Endodermal cell (in vitro differentiated cells): ENCODE data around the gene GNAL. TPM values are rescaled to one million over a fixed set of nuclear protein-coding genes. Genes with fewer than 3 reads are reported as not detected.
A peak's percentile ranks its signal among the peaks of the same experiment; 100 is the strongest.

ENCODE experiments used
- DNase-seq: peaks from one replicate; pipeline ENCODE4 v3.0.0-alpha.2; 2017
- H3K27ac ChIP-seq: 2 replicates; pipeline ENCODE4 v1.5.1; 2013; ENCODE audit warnings: mild to moderate bottlenecking, low read depth, low read length, moderate library complexity
- H3K27me3 ChIP-seq: 2 replicates; pipeline ENCODE4 v1.6.1; 2013; ENCODE audit warnings: mild to moderate bottlenecking, low read length, moderate library complexity; ENCODE audit not compliant: insufficient read depth, control insufficient read depth, poor library complexity, severe bottlenecking
- H3K36me3 ChIP-seq: 2 replicates; pipeline ENCODE4 v1.7.0; 2013; ENCODE audit warnings: mild to moderate bottlenecking, low read length, moderate library complexity; ENCODE audit not compliant: control insufficient read depth, insufficient read depth
- H3K4me1 ChIP-seq: one replicate; pipeline ENCODE4 v1.7.0; 2013; ENCODE audit warnings: low read length; ENCODE audit not compliant: control insufficient read depth, insufficient read depth
- H3K4me3 ChIP-seq: 2 replicates; pipeline ENCODE4 v1.5.1; 2013; ENCODE audit warnings: mild to moderate bottlenecking, low read length, moderate library complexity
- H3K9ac ChIP-seq: 2 replicates; pipeline ENCODE4 v1.6.1; 2013; ENCODE audit warnings: mild to moderate bottlenecking, low read length, moderate library complexity; ENCODE audit not compliant: poor library complexity, severe bottlenecking; ENCODE audit errors: extremely low read depth
- H3K9me3 ChIP-seq: 2 replicates; pipeline ENCODE4 v1.6.1; 2013; ENCODE audit warnings: mild to moderate bottlenecking, low read length, moderate library complexity; ENCODE audit not compliant: control insufficient read depth
- H3K27ac Mint-ChIP-seq: 2 replicates; pipeline ENCODE4 v1.8.0; 2020; ENCODE audit warnings: mixed read lengths
- H3K27me3 Mint-ChIP-seq: 2 replicates; pipeline ENCODE4 v1.8.0; 2021; ENCODE audit warnings: mild to moderate bottlenecking, mixed read lengths; ENCODE audit not compliant: insufficient read depth
- H3K36me3 Mint-ChIP-seq: 2 replicates; pipeline ENCODE4 v1.8.0; 2020; ENCODE audit warnings: low read depth, mixed read lengths
- H3K4me1 Mint-ChIP-seq: 2 replicates; pipeline ENCODE4 v1.8.0; 2020; ENCODE audit warnings: mixed read lengths
- H3K4me3 Mint-ChIP-seq: 2 replicates; pipeline ENCODE4 v1.8.0; 2020; ENCODE audit warnings: mild to moderate bottlenecking, moderate library complexity, mixed read lengths
- H3K9me3 Mint-ChIP-seq: 2 replicates; pipeline ENCODE4 v1.8.0; 2020; ENCODE audit warnings: mild to moderate bottlenecking, mixed read lengths
- WGBS, 2 experiments: methylation state at CpG; one replicate each; pipeline versions ENCODE4 v1.1.5 to v1.1.7; 2013; ENCODE audit warnings: missing lambda C conversion rate in 2 of 2, mixed read lengths in 1 of 2; ENCODE audit not compliant: insufficient coverage in 1 of 2, insufficient read length in 1 of 2; 5-methylcytosine and 5-hydroxymethylcytosine counted together
- total RNA-seq, 2 donors: library from RNA; stranded (reverse); fragmentation: NEBNext Ultra II Directional in 1 of 2; extraction: Animal tissue kit (Norgen Biotek cat#: 25700) in 1 of 2; gene quantifications; 2 replicates in 1 of 2; 3 replicates in 1 of 2; pipeline ENCODE4 v1.2.1, GENCODE V29; 2021
- TF ChIP-seq, protein P1 (sequence below): fragments of 200-600 bp; sonication (generic); conservative IDR thresholded peaks from 2 replicates; pipeline ENCODE4 v1.5.0; 2021; ENCODE audit warnings: antibody characterized with exemption, mild to moderate bottlenecking

The GNAL gene
- total RNA-seq, 2 donors from 2014 or later: 37.9 to 58.2 TPM

DNA sequence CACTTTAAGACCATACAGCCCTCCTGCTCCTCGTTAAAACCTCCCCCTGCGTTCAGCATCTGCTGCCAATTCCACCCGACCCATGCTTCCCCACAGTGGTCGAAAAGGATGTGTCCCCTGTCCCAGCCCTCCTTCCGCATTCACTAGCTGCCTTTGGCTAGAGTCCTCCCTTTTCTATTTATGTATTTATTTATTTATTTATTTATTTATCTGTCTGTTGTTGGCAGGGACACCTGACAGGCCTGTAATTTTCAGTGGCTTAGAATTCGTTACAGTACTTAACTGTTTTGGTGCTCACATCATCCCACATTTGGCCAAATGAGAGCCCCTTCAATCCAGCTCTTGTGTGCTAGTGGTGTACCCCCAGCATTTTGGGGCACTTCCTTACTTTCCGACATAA, 50.8 kb downstream of the GNAL start:
- no peaks in the 10 kb centered on the region for H3K36me3 ChIP-seq
- no peaks in the 10 kb centered on the region for H3K27me3 ChIP-seq
- H3K9me3 ChIP-seq: no peaks in the 10 kb centered on the region
- TF ChIP-seq, protein P1, sequence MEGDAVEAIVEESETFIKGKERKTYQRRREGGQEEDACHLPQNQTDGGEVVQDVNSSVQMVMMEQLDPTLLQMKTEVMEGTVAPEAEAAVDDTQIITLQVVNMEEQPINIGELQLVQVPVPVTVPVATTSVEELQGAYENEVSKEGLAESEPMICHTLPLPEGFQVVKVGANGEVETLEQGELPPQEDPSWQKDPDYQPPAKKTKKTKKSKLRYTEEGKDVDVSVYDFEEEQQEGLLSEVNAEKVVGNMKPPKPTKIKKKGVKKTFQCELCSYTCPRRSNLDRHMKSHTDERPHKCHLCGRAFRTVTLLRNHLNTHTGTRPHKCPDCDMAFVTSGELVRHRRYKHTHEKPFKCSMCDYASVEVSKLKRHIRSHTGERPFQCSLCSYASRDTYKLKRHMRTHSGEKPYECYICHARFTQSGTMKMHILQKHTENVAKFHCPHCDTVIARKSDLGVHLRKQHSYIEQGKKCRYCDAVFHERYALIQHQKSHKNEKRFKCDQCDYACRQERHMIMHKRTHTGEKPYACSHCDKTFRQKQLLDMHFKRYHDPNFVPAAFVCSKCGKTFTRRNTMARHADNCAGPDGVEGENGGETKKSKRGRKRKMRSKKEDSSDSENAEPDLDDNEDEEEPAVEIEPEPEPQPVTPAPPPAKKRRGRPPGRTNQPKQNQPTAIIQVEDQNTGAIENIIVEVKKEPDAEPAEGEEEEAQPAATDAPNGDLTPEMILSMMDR: no peak
- DNase-seq: no peak
- Mint-ChIP-seq H3K27ac (no peak overlapping the region), H3K9me3 (no peaks in the 10 kb centered on the region), H3K4me1 (peaks cover 5% of the 10 kb centered on the region), H3K27me3 (no peaks in the 10 kb centered on the region), H3K4me3 (no peak overlapping the region), H3K36me3 (no peaks in the 10 kb centered on the region)
- H3K4me1 ChIP-seq: peaks cover 5% of the 10 kb centered on the region
- no peak overlapping the region for H3K27ac ChIP-seq
- H3K4me3 ChIP-seq: no peak overlapping the region
- WGBS, 2 experiments: 90 to 93% methylated on average over 4 to 6 of the region's 7 CpGs
- no peak overlapping the region for H3K9ac ChIP-seq

DNA sequence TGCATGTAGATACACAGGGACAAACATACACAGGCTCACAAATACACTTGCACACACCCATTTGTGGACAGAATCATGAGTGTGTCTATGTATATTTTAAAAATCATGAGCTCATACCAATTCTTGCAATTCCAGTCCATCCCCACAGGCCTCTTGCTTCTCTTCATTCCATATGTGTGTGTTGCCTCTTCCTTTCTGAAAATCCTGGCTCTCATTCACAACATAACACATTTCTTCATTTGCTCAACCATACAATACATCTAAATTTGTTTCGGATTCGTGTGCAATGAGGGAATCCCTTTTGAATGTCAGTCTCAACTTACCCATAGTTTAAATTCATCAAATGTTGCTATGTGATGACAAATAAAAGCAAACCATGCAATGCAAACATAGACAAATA, 51.4 kb downstream of the GNAL start:
- Histone ChIP-seq H3K27ac (no peak overlapping the region), H3K27me3 (no peaks in the 10 kb centered on the region), H3K4me3 (no peak overlapping the region), H3K9ac (no peak overlapping the region), H3K9me3 (no peaks in the 10 kb centered on the region), H3K36me3 (no peaks in the 10 kb centered on the region), H3K4me1 (peaks cover 5% of the 10 kb centered on the region)
- Mint-ChIP-seq H3K27ac (no peak overlapping the region), H3K36me3 (no peaks in the 10 kb centered on the region), H3K4me1 (peaks cover 5% of the 10 kb centered on the region), H3K9me3 (no peaks in the 10 kb centered on the region), H3K27me3 (no peaks in the 10 kb centered on the region), H3K4me3 (no peak overlapping the region)
- no peak for DNase-seq
- WGBS, 2 experiments: 98 to 100% methylated on average over 2 of the region's 2 CpGs
- TF ChIP-seq, protein P1: no peak

- Histone ChIP-seq H3K9me3 (no peaks in the 10 kb centered on the region), H3K27me3 (no peaks in the 10 kb centered on the region), H3K27ac (no peak overlapping the region), H3K4me3 (no peak overlapping the region), H3K9ac (no peak overlapping the region), H3K4me1 (peaks cover 5% of the 10 kb centered on the region), H3K36me3 (no peaks in the 10 kb centered on the region)
- Mint-ChIP-seq H3K4me1 (peaks cover 5% of the 10 kb centered on the region), H3K27ac (no peak overlapping the region), H3K4me3 (no peak overlapping the region), H3K27me3 (no peaks in the 10 kb centered on the region), H3K36me3 (no peaks in the 10 kb centered on the region), H3K9me3 (no peaks in the 10 kb centered on the region)
- TF ChIP-seq, protein P1: peak; percentile 82
- WGBS, 2 experiments: 82 to 94% methylated on average over 4 to 5 of the region's 5 CpGs
- no peak for DNase-seq
These were observed 52.6 kb downstream of the GNAL start for GRCh38 chr18:11741505-11742145.
